Lower leg skin (tissue), 4 donors: Measurements from ENCODE around the gene ANK2. TPM values are rescaled to one million over a fixed set of nuclear protein-coding genes. Genes with fewer than 3 reads are reported as not detected.

Experiments used
- DNase-seq, 2 donors: peaks; one replicate each; pipeline ENCODE4 v3.0.0-alpha.2; 2019; ENCODE audit warnings: low spot score in 2 of 2
- H3K4me3 ChIP-seq: fragments of 200-600 bp; sonication (generic); 2 replicates; pipeline ENCODE4 v1.5.1; 2017; ENCODE audit warnings: mild to moderate bottlenecking, low read depth; ENCODE audit not compliant: poor library complexity, severe bottlenecking
- POLR2A ChIP-seq, 2 donors: fragments of 450-650 bp; IDR thresholded peaks; one replicate each; pipeline ENCODE4 v1.6.1; 2016 to 2017; ENCODE audit warnings: antibody characterized with exemption in 2 of 2, mild to moderate bottlenecking in 1 of 2, moderate library complexity in 1 of 2
- WGBS, 2 donors: methylation state at CpG; one replicate each; pipeline ENCODE4 v1.1.5; 2018; 5-methylcytosine and 5-hydroxymethylcytosine counted together
- intact Hi-C: fragments of 100-400 bp; cut with DNase I; formaldehyde crosslinking; loops from one replicate; pipeline ENCODE4 v1.15.0; 2023; ENCODE audit warnings: low total_unique reads
- total RNA-seq, 4 donors: library from RNA; depleted of rRNA; stranded (reverse); fragments of >200 nt; gene quantifications; one replicate each; pipeline ENCODE4 v1.1.0, GENCODE V29; 2016
- TF ChIP-seq, protein P1 (sequence below), 3 donors: fragments of 450-650 bp; IDR thresholded peaks; one replicate each; pipeline ENCODE4 v1.5.1; 2016; ENCODE audit warnings: antibody characterized with exemption in 3 of 3, mild to moderate bottlenecking in 3 of 3, moderate library complexity in 2 of 3

ANK2 gene
- total RNA-seq, 4 donors from 2014 or later: 7.1 to 28.8 (median 18.3) TPM

DNA sequence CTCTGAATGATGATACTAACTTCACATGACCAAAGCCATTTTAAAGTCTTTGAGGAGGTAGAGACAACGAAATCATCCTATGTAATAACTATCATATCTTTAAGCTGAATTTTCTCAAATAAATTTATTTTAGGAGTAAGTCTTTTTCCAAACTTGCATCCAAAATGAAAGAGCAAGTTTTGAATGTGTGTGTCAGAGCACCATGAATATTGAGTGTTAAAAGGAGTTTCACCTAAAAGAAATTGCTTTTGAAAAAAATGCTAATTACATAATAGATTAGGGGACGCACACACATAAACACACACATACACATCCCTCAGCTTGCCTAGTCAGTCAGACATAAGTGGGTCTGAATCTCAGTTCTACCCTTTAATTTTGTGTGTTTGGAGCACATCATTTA lies 1.9 kb downstream of the ANK2 start:
- TF ChIP-seq, protein P1, sequence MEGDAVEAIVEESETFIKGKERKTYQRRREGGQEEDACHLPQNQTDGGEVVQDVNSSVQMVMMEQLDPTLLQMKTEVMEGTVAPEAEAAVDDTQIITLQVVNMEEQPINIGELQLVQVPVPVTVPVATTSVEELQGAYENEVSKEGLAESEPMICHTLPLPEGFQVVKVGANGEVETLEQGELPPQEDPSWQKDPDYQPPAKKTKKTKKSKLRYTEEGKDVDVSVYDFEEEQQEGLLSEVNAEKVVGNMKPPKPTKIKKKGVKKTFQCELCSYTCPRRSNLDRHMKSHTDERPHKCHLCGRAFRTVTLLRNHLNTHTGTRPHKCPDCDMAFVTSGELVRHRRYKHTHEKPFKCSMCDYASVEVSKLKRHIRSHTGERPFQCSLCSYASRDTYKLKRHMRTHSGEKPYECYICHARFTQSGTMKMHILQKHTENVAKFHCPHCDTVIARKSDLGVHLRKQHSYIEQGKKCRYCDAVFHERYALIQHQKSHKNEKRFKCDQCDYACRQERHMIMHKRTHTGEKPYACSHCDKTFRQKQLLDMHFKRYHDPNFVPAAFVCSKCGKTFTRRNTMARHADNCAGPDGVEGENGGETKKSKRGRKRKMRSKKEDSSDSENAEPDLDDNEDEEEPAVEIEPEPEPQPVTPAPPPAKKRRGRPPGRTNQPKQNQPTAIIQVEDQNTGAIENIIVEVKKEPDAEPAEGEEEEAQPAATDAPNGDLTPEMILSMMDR (IDR thresholded peaks at IDR 0.05): no peak
- no peak for TF ChIP-seq POLR2A (IDR thresholded peaks at IDR 0.05)
- WGBS, 2 donors: 88 to 89% methylated on average over 2 of the region's 2 CpGs
- intact Hi-C loops: no loop called here
- DNase-seq: no peak
- no peak overlapping the region for H3K4me3 ChIP-seq

DNA sequence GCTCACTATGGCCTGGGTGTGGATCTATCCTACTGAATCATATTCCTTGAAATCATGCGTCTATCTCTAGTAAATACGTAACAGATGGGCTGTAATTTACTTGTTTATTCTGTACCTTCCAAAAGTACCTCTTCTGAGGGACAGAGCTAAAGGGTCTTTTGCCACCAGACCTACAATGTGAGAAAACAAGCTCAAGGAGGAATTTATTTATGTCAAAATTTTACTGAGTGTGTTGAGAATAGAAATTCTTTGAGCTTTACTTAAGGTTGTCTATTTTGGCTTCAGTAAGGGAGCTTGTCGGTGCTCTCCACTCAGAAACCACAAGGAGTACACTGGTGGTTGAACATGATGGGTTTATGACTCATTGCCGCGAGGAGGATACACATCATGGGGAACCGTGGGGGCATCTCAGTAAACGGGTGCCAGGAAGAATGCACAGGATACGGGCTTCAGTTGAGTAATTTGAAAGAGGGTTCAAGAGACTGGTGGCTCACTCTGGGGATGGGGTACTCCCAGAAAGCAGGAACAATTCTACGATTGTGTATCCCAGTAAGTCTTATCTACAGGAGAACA lies 3.0 kb downstream of the ANK2 start:
- no peak overlapping the region for H3K4me3 ChIP-seq
- TF ChIP-seq, protein P1 (IDR thresholded peaks at IDR 0.05): no peak
- TF ChIP-seq POLR2A (IDR thresholded peaks at IDR 0.05): no peak
- DNase-seq: no peak
- intact Hi-C loops: no loop called here
- WGBS, 2 donors: 70 to 78% methylated on average over 9 of the region's 9 CpGs

DNA sequence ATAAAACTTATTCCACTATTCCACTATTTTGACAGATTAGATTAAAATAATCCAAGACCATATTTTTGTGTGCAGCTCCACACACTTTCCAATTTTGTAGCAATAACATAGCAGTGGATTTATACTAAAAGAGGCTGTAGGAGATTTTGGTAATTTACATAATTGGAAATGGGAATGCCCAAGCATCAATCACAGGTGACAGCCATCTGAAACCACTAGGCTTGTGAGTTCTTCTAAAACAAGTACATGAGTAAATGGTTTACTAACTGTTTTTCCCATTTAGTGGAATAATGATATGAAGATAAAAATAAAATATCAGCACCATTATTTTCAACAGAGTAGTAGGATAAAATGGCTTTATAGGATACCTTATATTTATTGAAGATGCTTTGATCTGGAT lies 4.4 kb downstream of the ANK2 start:
- DNase-seq: no peak
- no peak for TF ChIP-seq POLR2A (IDR thresholded peaks at IDR 0.05)
- TF ChIP-seq, protein P1 (IDR thresholded peaks at IDR 0.05): no peak
- intact Hi-C loops: no loop called here
- H3K4me3 ChIP-seq: no peak overlapping the region

DNA sequence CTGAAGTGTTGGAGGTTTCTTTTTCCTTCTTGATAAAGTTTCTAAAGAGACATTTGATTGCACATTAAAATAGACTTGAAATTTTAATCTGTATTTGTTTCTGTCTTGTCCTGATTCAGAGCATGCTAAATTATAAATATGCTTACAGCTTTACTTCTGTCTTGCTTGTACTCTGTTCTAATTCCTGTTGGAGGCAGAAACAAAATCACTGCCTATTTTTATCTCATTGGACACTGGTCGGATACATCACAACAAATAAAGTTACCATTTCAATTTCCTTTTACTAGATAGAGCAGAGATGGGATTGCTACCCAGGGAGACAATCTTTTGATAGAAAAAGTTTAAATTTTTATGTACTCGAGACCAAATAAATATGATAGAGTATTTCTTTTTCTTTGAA lies 6.9 kb downstream of the ANK2 start:
- no peak for DNase-seq
- intact Hi-C loops: no loop called here
- H3K4me3 ChIP-seq: no peak overlapping the region
- 73 to 84% methylated on average over 2 of the region's 2 CpGs for WGBS, 2 donors
- TF ChIP-seq, protein P1 (IDR thresholded peaks at IDR 0.05): no peak
- TF ChIP-seq POLR2A (IDR thresholded peaks at IDR 0.05): no peak

DNA sequence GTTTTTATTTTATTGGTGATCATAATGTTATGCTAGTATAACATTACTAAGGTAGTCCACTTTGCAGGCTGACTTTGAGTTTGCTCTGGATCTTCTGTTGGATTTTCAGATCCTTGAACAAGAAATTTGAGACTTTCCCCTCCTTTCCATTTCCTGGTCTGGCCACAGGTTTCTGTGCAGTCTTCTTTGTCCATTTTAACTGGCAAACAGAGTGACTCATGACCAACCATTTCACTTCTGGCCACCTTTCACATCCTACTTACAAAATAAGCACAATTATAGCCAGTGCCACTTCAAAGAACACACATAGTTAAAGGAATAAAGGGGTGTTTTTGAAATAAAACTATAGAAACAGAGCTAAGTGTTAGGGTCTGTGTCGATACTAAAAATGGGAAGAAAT lies 8.4 kb downstream of the ANK2 start:
- TF ChIP-seq, protein P1 (IDR thresholded peaks at IDR 0.05): no peak
- no peak for TF ChIP-seq POLR2A (IDR thresholded peaks at IDR 0.05)
- DNase-seq: no peak
- intact Hi-C loops: no loop called here

More for the DNA sequence above, 8.4 kb downstream of the ANK2 start:
- no peak overlapping the region for H3K4me3 ChIP-seq
- 98 to 100% methylated on average over 1 of the region's 1 CpG for WGBS, 2 donors
